MG63 (cell line): ENCODE data around the gene CHMP2A. TPM values are rescaled to one million over a fixed set of nuclear protein-coding genes. Genes with fewer than 3 reads are reported as not detected.
"Not testable (repeated sequence)": the region's sequence is repeated elsewhere in the genome, so short reads cannot be mapped to it uniquely, and the experiment has no call there.

Experiments
- DNase-seq: peaks from one replicate; pipeline ENCODE4 v3.0.0-alpha.2; 2020
- H3K27me3 ChIP-seq: fragments of 250-450 bp; sonication (Bioruptor Pico); 2 replicates; pipeline ENCODE4 v1.5.1; 2020; ENCODE audit warnings: mild to moderate bottlenecking, moderate library complexity
- H3K36me3 ChIP-seq: fragments of 250-450 bp; sonication (Bioruptor Pico); 2 replicates; pipeline ENCODE4 v1.5.1; 2020; ENCODE audit warnings: mild to moderate bottlenecking, moderate library complexity
- H3K4me3 ChIP-seq: fragments of 250-450 bp; sonication (Bioruptor Pico); 2 replicates; pipeline ENCODE4 v1.5.1; 2020; ENCODE audit warnings: mild to moderate bottlenecking, moderate library complexity
- H3K9me3 ChIP-seq: fragments of 250-450 bp; sonication (Bioruptor Pico); 2 replicates; pipeline ENCODE4 v1.5.1; 2020; ENCODE audit warnings: mild to moderate bottlenecking, moderate library complexity
- total RNA-seq: library from RNA; depleted of rRNA; stranded (reverse); fragments of >200 nt; shearing (Covaris generic); gene quantifications from 2 replicates; pipeline ENCODE4 v1.2.3, GENCODE V29; 2014; ENCODE audit warnings: low replicate concordance

The CHMP2A gene
- total RNA-seq, 1 experiment from 2014 or later = 50.3 TPM

GRCh38 chr19:58548859-58549663, 5.8 kb downstream of the CHMP2A start:
- H3K36me3 ChIP-seq = peaks cover 92% of the 10 kb centered on the region
- H3K9me3 ChIP-seq = no peaks in the 10 kb centered on the region
- H3K27me3 ChIP-seq = no peaks in the 10 kb centered on the region
- DNase-seq = no peak
- H3K4me3 ChIP-seq = no peak overlapping the region

GRCh38 chr19:58547323-58548312, 7.3 kb downstream of the CHMP2A start:
- no peaks in the 10 kb centered on the region for H3K27me3 ChIP-seq
- no peak overlapping the region for H3K4me3 ChIP-seq
- DNase-seq = no peak
- peaks cover 77% of the 10 kb centered on the region for H3K36me3 ChIP-seq
- H3K9me3 ChIP-seq = no peaks in the 10 kb centered on the region

- H3K27me3 ChIP-seq = no peaks in the 10 kb centered on the region
- peak overlapping the region; percentile 97 for H3K4me3 ChIP-seq
- peaks cover 62% of the 10 kb centered on the region for H3K36me3 ChIP-seq
- H3K9me3 ChIP-seq = no peaks in the 10 kb centered on the region
- DNase-seq = no peak
Observed at GRCh38 chr19:58546019-58546530, 8.8 kb downstream of the CHMP2A start.

- H3K27me3 ChIP-seq = no peaks in the 10 kb centered on the region
- H3K4me3 ChIP-seq = peak overlapping the region; percentile 97
- H3K36me3 ChIP-seq = peaks cover 56% of the 10 kb centered on the region
- no peaks in the 10 kb centered on the region for H3K9me3 ChIP-seq
- no peak for DNase-seq
Observed at GRCh38 chr19:58545286-58546018, 9.5 kb downstream of the CHMP2A start.

- Histone ChIP-seq H3K36me3 (peaks cover 48% of the 10 kb centered on the region), H3K4me3 (peak overlapping the region; percentile 97), H3K9me3 (no peaks in the 10 kb centered on the region), H3K27me3 (no peaks in the 10 kb centered on the region)
- no peak for DNase-seq
Observed at GRCh38 chr19:58544591-58545285, 10.2 kb downstream of the CHMP2A start.

- Histone ChIP-seq H3K36me3 (peaks cover 41% of the 10 kb centered on the region), H3K27me3 (no peaks in the 10 kb centered on the region), H3K4me3 (peak within 1 kb of the TSS; percentile 97), H3K9me3 (no peaks in the 10 kb centered on the region)
- peak; percentile 99 for DNase-seq
Observed at GRCh38 chr19:58543826-58544590, 10.9 kb downstream of the CHMP2A start, which contains the start of gene TRIM28. Gene TRIM28 (plus strand): TSS chr19:58544064. CDS start chr19:58544758, 694 bp downstream.

GRCh38 chr19:58542641-58543372, 12.1 kb downstream of the CHMP2A start:
- DNase-seq, H3K4me3 ChIP-seq, H3K9me3 ChIP-seq, H3K27me3 ChIP-seq: not testable (repeated sequence)
- H3K36me3 ChIP-seq = peaks cover 29% of the 10 kb centered on the region

GRCh38 chr19:58539169-58539559, 15.7 kb downstream of the CHMP2A start:
- not testable (repeated sequence) for H3K4me3 ChIP-seq, H3K9me3 ChIP-seq, DNase-seq, H3K36me3 ChIP-seq
- H3K27me3 ChIP-seq = peaks cover 11% of the 10 kb centered on the region

GRCh38 chr19:58538257-58539168, 16.4 kb downstream of the CHMP2A start:
- DNase-seq = no peak
- Histone ChIP-seq H3K4me3 (no peak overlapping the region), H3K9me3 (no peaks in the 10 kb centered on the region), H3K36me3 (no peaks in the 10 kb centered on the region), H3K27me3 (peaks cover 11% of the 10 kb centered on the region)

- Histone ChIP-seq H3K27me3 (peaks cover 13% of the 10 kb centered on the region), H3K36me3 (no peaks in the 10 kb centered on the region), H3K9me3 (no peaks in the 10 kb centered on the region), H3K4me3 (no peak overlapping the region)
- DNase-seq = no peak
Observed at GRCh38 chr19:58536852-58537798, 17.8 kb downstream of the CHMP2A start.

GRCh38 chr19:58535857-58536256, 19.0 kb downstream of the CHMP2A start:
- no peaks in the 10 kb centered on the region for H3K36me3 ChIP-seq
- peaks cover 25% of the 10 kb centered on the region for H3K27me3 ChIP-seq
- DNase-seq = no peak
- no peak overlapping the region for H3K4me3 ChIP-seq
- H3K9me3 ChIP-seq = no peaks in the 10 kb centered on the region

GRCh38 chr19:58531034-58531840, 23.7 kb downstream of the CHMP2A start:
- Histone ChIP-seq H3K36me3 (no peaks in the 10 kb centered on the region), H3K4me3 (no peak overlapping the region), H3K9me3 (no peaks in the 10 kb centered on the region), H3K27me3 (peaks cover 33% of the 10 kb centered on the region)
- DNase-seq = no peak
